Activated T-cell treated with anti-CD3 and anti-CD28 coated beads, Interleukin-2, amount 50 U/mL, for 4 hours (primary cell): ENCODE results near the gene TRIM22. TPM values are rescaled to one million over a fixed set of nuclear protein-coding genes. Genes with fewer than 3 reads are reported as not detected.
"Not testable (repeated sequence)": the region's sequence is repeated elsewhere in the genome, so short reads cannot be mapped to it uniquely, and the experiment has no call there.

ENCODE experiments used
- ATAC-seq, 2 donors: fragments of 200-7000 bp; cut with Tn5 transposase; one replicate each; pipeline ENCODE4 v1.10.0; 2021
- DNase-seq: peaks from one replicate; pipeline ENCODE4 v3.0.0-alpha.2; 2020
- H3K27me3 Mint-ChIP-seq: one replicate; pipeline ENCODE4 v1.8.0; 2021; ENCODE audit warnings: low read depth, mixed read lengths
- H3K36me3 Mint-ChIP-seq: one replicate; pipeline ENCODE4 v1.8.0; 2022; ENCODE audit warnings: mixed read lengths; ENCODE audit not compliant: insufficient read depth
- H3K4me1 Mint-ChIP-seq: one replicate; pipeline ENCODE4 v1.8.0; 2021; ENCODE audit warnings: low read depth, mixed read lengths
- H3K4me3 Mint-ChIP-seq: one replicate; pipeline ENCODE4 v1.8.0; 2021; ENCODE audit warnings: mild to moderate bottlenecking, moderate library complexity, mixed read lengths
- H3K9me3 Mint-ChIP-seq: one replicate; pipeline ENCODE4 v1.8.0; 2021; ENCODE audit warnings: mixed read lengths
- total RNA-seq, 3 donors: library from RNA; stranded (reverse); gene quantifications; one replicate each; pipeline ENCODE4 v1.2.1, GENCODE V29; 2021

The TRIM22 gene
- total RNA-seq: 10 to 100 TPM; 25.0 to 53.3 (median 41.1) TPM

DNA sequence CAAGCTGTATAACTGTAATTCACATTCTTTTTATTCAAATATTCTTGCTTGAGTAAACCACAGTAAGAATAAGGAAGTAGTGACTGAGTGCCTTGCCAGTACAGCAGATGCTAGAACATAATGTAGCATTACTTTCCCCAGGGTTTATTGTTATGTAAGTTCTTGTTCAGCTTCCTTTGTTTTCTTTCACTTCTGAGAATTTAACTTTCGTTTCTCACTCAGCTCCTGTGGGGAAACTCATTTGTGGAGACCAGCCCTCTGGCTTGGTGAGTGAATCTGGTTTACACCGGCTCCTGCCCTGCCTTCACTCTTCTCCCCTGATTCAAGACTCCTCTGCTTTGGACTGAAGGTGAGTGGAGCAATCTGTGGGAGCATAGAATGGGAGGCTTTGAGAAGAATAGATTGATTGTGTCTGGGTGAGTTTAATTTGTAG, at the start of gene TRIM22:
Gene TRIM22 (plus strand): TSS at position 240 of the 433 bp plus-strand sequence. CDS start 6,443 bp downstream, outside the sequence.
- H3K4me3 Mint-ChIP-seq: peak within 1 kb of the TSS; percentile 88
- DNase-seq (peak; percentile 29), ATAC-seq (peak; percentile 67 to 72)
- H3K27me3 Mint-ChIP-seq: no peaks in the 10 kb centered on the region
- H3K4me1 Mint-ChIP-seq: peaks cover 57% of the 10 kb centered on the region
- peaks cover 2% of the 10 kb centered on the region for H3K36me3 Mint-ChIP-seq
- no peaks in the 10 kb centered on the region for H3K9me3 Mint-ChIP-seq

DNA sequence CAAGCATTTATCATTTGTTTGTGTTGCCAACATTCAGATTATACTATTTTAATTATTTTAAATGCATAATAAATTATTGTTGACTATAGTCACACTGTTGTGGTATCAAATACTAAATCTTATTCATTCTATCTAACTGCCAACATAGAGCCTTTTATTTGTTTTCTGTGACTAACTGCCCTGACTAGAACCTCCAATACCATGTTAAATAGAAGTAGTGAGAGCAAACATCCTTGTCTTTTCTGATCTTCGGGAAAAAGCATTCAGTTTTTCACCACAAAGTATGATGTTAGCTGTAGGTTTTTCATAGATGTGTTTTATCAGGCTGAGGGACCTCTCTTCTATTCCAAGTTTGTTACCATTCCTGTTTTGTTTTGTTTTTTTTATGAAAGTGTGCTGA, 49.6 kb upstream of the TRIM22 start:
- no peaks in the 10 kb centered on the region for H3K4me1 Mint-ChIP-seq
- H3K4me3 Mint-ChIP-seq: no peak overlapping the region
- H3K9me3 Mint-ChIP-seq: no peaks in the 10 kb centered on the region
- no peak for DNase-seq
- peaks cover 73% of the 10 kb centered on the region for H3K36me3 Mint-ChIP-seq
- no peaks in the 10 kb centered on the region for H3K27me3 Mint-ChIP-seq
- no peak for ATAC-seq

- H3K4me1 Mint-ChIP-seq: no peaks in the 10 kb centered on the region
- H3K36me3 Mint-ChIP-seq: peaks cover 49% of the 10 kb centered on the region
- DNase-seq (no peak), ATAC-seq (peak in 1 of 2 donors; percentile 41)
- no peak overlapping the region for H3K4me3 Mint-ChIP-seq
- no peaks in the 10 kb centered on the region for H3K27me3 Mint-ChIP-seq
- H3K9me3 Mint-ChIP-seq: no peaks in the 10 kb centered on the region
Observed at GRCh38 chr11:5643585-5643984, 46.0 kb upstream of the TRIM22 start.

DNA sequence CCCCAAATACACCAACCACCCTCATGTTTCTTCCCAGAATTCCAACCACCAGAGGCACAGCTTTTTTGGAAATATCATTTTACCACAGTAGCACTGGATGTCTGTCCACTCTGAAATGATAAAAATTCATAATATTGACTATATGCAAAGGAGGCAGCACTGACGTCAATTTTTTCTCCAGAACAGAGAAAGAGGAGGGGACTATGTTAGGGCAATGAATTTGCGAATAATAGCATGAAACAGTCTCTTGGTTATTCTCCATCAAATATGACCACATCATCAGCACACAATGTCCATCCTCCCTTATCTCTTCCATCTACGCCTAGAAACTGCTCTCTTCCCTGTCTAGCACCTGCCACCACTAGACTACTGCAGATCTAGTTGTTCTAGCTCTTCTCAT, 43.5 kb upstream of the TRIM22 start:
- H3K4me1 Mint-ChIP-seq: no peaks in the 10 kb centered on the region
- ATAC-seq (no peak), DNase-seq (no peak)
- no peaks in the 10 kb centered on the region for H3K9me3 Mint-ChIP-seq
- H3K27me3 Mint-ChIP-seq: no peaks in the 10 kb centered on the region
- no peak overlapping the region for H3K4me3 Mint-ChIP-seq
- H3K36me3 Mint-ChIP-seq: peaks cover 31% of the 10 kb centered on the region

DNA sequence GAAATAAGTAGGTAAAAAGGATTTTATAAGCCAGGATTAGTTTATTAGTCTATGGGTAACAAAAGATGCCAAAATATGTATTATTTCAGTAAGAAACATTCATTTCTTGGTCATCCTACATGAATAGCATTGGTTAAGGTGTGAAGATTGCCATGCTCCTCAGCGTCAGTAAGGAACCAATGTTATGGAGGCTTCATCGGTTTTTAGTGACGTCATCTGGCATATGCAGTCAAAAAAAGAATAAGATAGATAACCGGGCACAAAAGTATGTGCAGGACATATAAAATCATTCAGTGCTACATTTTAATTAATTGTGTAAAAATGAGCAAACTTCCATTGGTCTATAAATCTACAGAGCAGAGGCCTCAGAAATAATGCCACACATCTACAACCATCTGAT, 34.1 kb upstream of the TRIM22 start:
- Mint-ChIP-seq H3K27me3 (no peaks in the 10 kb centered on the region), H3K4me3 (no peak overlapping the region), H3K36me3 (peaks cover 17% of the 10 kb centered on the region), H3K4me1 (no peaks in the 10 kb centered on the region), H3K9me3 (no peaks in the 10 kb centered on the region)
- no peak for DNase-seq
- ATAC-seq: no peak

GRCh38 chr11:5656956-5657355, 32.6 kb upstream of the TRIM22 start:
- H3K4me1 Mint-ChIP-seq, H3K4me3 Mint-ChIP-seq, H3K27me3 Mint-ChIP-seq, ATAC-seq, H3K9me3 Mint-ChIP-seq, DNase-seq: not testable (repeated sequence)
- H3K36me3 Mint-ChIP-seq: peaks cover 15% of the 10 kb centered on the region

GRCh38 chr11:5658318-5658717, 31.3 kb upstream of the TRIM22 start:
- H3K36me3 Mint-ChIP-seq: peaks cover 11% of the 10 kb centered on the region
- H3K27me3 Mint-ChIP-seq: no peaks in the 10 kb centered on the region
- DNase-seq (no peak), ATAC-seq (no peak)
- no peak overlapping the region for H3K4me3 Mint-ChIP-seq
- no peaks in the 10 kb centered on the region for H3K4me1 Mint-ChIP-seq
- H3K9me3 Mint-ChIP-seq: no peaks in the 10 kb centered on the region

GRCh38 chr11:5663511-5663910, 26.1 kb upstream of the TRIM22 start:
- DNase-seq (no peak), ATAC-seq (no peak)
- peaks cover 22% of the 10 kb centered on the region for H3K36me3 Mint-ChIP-seq
- H3K4me1 Mint-ChIP-seq: no peaks in the 10 kb centered on the region
- no peak overlapping the region for H3K4me3 Mint-ChIP-seq
- H3K27me3 Mint-ChIP-seq: no peaks in the 10 kb centered on the region
- no peaks in the 10 kb centered on the region for H3K9me3 Mint-ChIP-seq

GRCh38 chr11:5665051-5665570, 24.5 kb upstream of the TRIM22 start:
- no peaks in the 10 kb centered on the region for H3K27me3 Mint-ChIP-seq
- no peak for ATAC-seq

GRCh38 chr11:5665746-5666401, 23.7 kb upstream of the TRIM22 start:
- ATAC-seq: no peak
- no peak for DNase-seq
- Mint-ChIP-seq H3K27me3 (no peaks in the 10 kb centered on the region), H3K9me3 (no peaks in the 10 kb centered on the region), H3K36me3 (peaks cover 29% of the 10 kb centered on the region), H3K4me3 (no peak overlapping the region), H3K4me1 (no peaks in the 10 kb centered on the region)

More at GRCh38 chr11:5665051-5665570, 24.5 kb upstream of the TRIM22 start:
- Mint-ChIP-seq H3K4me3 (no peak overlapping the region), H3K36me3 (peaks cover 25% of the 10 kb centered on the region), H3K9me3 (no peaks in the 10 kb centered on the region), H3K4me1 (no peaks in the 10 kb centered on the region)
- DNase-seq: no peak

DNA sequence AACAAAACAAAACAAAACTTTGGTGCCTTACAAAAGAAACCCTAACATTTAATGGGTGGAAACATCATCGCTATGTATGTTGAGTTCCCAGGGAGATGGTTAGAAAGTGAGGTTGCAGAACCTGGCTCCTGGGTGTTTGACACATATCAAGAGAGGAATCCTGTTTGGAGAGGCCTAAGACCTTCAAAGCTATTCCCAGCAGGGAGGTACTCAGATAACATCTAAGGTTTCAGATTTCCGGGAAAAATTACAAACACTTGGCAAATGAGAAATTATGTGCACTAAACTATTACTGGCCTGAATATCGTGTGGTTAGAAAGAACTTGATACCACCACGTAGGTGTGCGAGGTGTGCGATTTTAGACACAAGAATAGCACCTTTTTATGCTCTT, 23.2 kb upstream of the TRIM22 start:
- Mint-ChIP-seq H3K4me1 (no peaks in the 10 kb centered on the region), H3K9me3 (no peaks in the 10 kb centered on the region), H3K27me3 (no peaks in the 10 kb centered on the region), H3K4me3 (no peak overlapping the region), H3K36me3 (peaks cover 29% of the 10 kb centered on the region)
- ATAC-seq (no peak), DNase-seq (no peak)

DNA sequence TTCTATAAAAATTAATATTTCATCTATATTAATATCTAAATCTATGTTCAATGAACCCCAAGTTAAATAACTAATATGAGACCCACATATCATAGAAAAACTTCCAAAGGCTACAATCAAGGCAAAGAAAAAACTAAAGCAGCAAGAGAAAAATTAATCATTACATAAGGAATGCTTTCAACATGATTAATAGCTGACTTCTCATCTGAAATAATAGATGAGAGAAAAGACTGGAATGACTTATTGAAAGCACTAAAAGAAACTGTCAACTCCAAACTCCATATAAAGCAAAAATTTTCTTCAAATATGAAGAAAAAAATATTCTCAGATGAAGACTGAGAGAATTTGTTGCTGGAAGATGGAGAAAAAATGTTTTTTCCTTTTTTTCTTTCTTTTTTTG, 17.8 kb upstream of the TRIM22 start:
- ATAC-seq: no peak
- H3K36me3 Mint-ChIP-seq: peaks cover 27% of the 10 kb centered on the region
- no peaks in the 10 kb centered on the region for H3K9me3 Mint-ChIP-seq
- DNase-seq: no peak
- H3K4me3 Mint-ChIP-seq: no peak overlapping the region
- H3K27me3 Mint-ChIP-seq: no peaks in the 10 kb centered on the region
- peaks cover 11% of the 10 kb centered on the region for H3K4me1 Mint-ChIP-seq

GRCh38 chr11:5674391-5674790, 15.2 kb upstream of the TRIM22 start:
- Mint-ChIP-seq H3K9me3 (no peaks in the 10 kb centered on the region), H3K4me1 (peaks cover 13% of the 10 kb centered on the region), H3K4me3 (no peak overlapping the region), H3K36me3 (peaks cover 38% of the 10 kb centered on the region), H3K27me3 (no peaks in the 10 kb centered on the region)
- DNase-seq (no peak), ATAC-seq (no peak)

DNA sequence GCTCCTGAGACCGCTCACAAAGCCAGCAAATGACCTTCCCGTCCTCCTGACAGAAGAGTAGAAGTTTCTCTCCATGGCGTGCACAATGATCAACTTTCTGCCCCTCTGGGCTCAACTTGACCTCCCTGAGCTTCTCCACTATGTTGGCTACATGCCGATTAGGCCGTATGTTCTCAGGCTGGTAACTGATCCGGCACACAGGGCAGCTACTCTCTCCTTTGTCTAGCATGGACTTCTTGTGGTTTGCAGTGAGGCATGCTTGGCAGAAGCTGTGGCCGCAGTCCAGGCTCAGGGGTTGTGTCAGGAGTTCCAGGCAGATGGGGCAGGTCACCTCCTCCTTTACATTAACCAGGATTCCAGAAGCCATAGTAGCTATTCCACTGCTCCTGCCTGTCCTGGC, 9.8 kb upstream of the TRIM22 start:
- DNase-seq (no peak), ATAC-seq (no peak)
- H3K9me3 Mint-ChIP-seq: no peaks in the 10 kb centered on the region
- H3K36me3 Mint-ChIP-seq: peaks cover 31% of the 10 kb centered on the region
- no peak overlapping the region for H3K4me3 Mint-ChIP-seq
- H3K27me3 Mint-ChIP-seq: no peaks in the 10 kb centered on the region
- peaks cover 24% of the 10 kb centered on the region for H3K4me1 Mint-ChIP-seq

- H3K4me3 Mint-ChIP-seq: peak overlapping the region; percentile 87
- ATAC-seq, DNase-seq, H3K27me3 Mint-ChIP-seq, H3K9me3 Mint-ChIP-seq: not testable (repeated sequence)
- H3K36me3 Mint-ChIP-seq: peaks cover 22% of the 10 kb centered on the region
- peaks cover 40% of the 10 kb centered on the region for H3K4me1 Mint-ChIP-seq
Observed at GRCh38 chr11:5682890-5683441, 6.6 kb upstream of the TRIM22 start.
